Mucosa of rectum (tissue), 2 donors: ENCODE results near the gene TANGO2.

Experiments used
- H3K27ac ChIP-seq, 2 donors: one replicate each; pipeline ENCODE4 v1.7.0; 2013; ENCODE audit warnings: inconsistent platforms in 2 of 2, low read depth in 2 of 2, low read length in 2 of 2
- H3K27me3 ChIP-seq, 2 donors: one replicate each; pipeline ENCODE4 v1.7.0; 2013; ENCODE audit warnings: low read length in 2 of 2; ENCODE audit not compliant: control insufficient read depth in 2 of 2, insufficient read depth in 2 of 2
- H3K36me3 ChIP-seq, 2 donors: one replicate each; pipeline ENCODE4 v1.7.0; 2013; ENCODE audit warnings: low read length in 2 of 2; ENCODE audit not compliant: control insufficient read depth in 2 of 2, insufficient read depth in 2 of 2
- H3K4me1 ChIP-seq, 2 donors: one replicate each; pipeline ENCODE4 v1.7.0; 2013; ENCODE audit warnings: low read length in 2 of 2, mild to moderate bottlenecking in 1 of 2; ENCODE audit not compliant: control insufficient read depth in 2 of 2, insufficient read depth in 2 of 2
- H3K4me3 ChIP-seq, 2 donors: one replicate each; pipeline ENCODE4 v1.7.0; 2013; ENCODE audit warnings: low read length in 2 of 2
- H3K9ac ChIP-seq, 2 donors: one replicate each; pipeline ENCODE4 v1.7.0; 2013; ENCODE audit warnings: low read length in 2 of 2, low read depth in 1 of 2, mild to moderate bottlenecking in 1 of 2
- H3K9me3 ChIP-seq, 2 donors: one replicate each; pipeline ENCODE4 v1.7.0; 2013; ENCODE audit warnings: low read length in 2 of 2; ENCODE audit not compliant: control insufficient read depth in 2 of 2
- donor health status: healthy.
- donor health status: Normal muscosa, but diverticular disease.

Gene TANGO2

GRCh38 chr22:20058989-20059770 is 38.3 kb downstream of the TANGO2 start:
- H3K9ac ChIP-seq: no peak overlapping the region
- H3K27ac ChIP-seq: no peak overlapping the region
- no peaks in the 10 kb centered on the region for H3K27me3 ChIP-seq
- no peaks in the 10 kb centered on the region for H3K4me1 ChIP-seq
- no peak overlapping the region for H3K4me3 ChIP-seq
- peaks cover 30 to 51% of the 10 kb centered on the region in 2 donors for H3K36me3 ChIP-seq
- H3K9me3 ChIP-seq: no peaks in the 10 kb centered on the region

DNA sequence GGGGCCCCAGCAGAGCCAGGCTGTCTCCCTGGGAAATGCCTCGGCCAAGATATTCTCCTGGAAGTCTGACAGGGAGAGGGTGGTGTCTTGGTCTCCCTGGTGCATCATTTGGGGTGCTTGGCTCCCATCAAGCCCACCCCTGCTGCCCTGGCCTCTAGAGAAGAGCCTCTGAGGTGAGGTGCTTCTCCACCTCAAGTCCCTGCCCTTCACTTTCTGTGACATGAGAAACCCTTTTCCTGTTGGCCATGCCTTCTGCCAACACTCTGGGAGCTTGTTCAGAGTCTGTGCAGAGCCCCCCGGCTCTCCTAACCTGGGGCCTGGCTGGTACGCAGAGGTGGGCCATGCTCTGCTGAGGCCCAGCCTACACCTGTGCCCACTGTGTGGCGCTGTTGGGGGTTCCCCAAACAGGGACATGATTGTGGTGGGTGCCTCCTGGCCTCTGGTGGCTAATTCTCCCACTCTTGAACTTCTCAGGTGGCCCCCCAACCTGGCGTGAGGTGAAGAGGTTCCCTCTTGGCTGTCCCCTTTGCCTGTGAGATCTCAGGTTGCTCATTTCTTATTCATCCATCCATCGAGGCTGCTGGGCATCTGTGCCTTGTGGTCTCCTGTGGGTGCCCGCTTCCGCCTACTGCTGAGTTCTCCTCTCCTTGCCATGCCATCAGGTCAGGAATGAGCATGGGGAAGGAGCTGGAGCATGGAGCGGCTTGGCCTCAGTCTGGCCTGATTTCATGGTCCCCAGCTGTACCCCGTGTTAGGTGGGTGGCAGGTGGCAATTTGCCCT is 40.0 kb downstream of the TANGO2 start:
- no peak overlapping the region for H3K27ac ChIP-seq
- no peaks in the 10 kb centered on the region for H3K9me3 ChIP-seq
- H3K4me3 ChIP-seq: no peak overlapping the region
- no peaks in the 10 kb centered on the region for H3K27me3 ChIP-seq
- no peaks in the 10 kb centered on the region for H3K4me1 ChIP-seq
- no peak overlapping the region for H3K9ac ChIP-seq
- peaks cover 32 to 54% of the 10 kb centered on the region in 2 donors for H3K36me3 ChIP-seq

GRCh38 chr22:20061481-20061861 is 40.6 kb downstream of the TANGO2 start:
- Histone ChIP-seq H3K27me3 (no peaks in the 10 kb centered on the region), H3K4me3 (no peak overlapping the region), H3K27ac (no peak overlapping the region), H3K9me3 (no peaks in the 10 kb centered on the region), H3K9ac (no peak overlapping the region), H3K36me3 (peaks cover 29 to 51% of the 10 kb centered on the region in 2 donors), H3K4me1 (no peaks in the 10 kb centered on the region)

GRCh38 chr22:20062043-20062765 is 41.3 kb downstream of the TANGO2 start:
- Histone ChIP-seq H3K9me3 (no peaks in the 10 kb centered on the region), H3K27me3 (no peaks in the 10 kb centered on the region), H3K4me1 (no peaks in the 10 kb centered on the region), H3K9ac (no peak overlapping the region), H3K27ac (no peak overlapping the region), H3K4me3 (no peak overlapping the region), H3K36me3 (peaks cover 24 to 46% of the 10 kb centered on the region in 2 donors)

GRCh38 chr22:20062766-20063083 is 41.8 kb downstream of the TANGO2 start:
- H3K9ac ChIP-seq: no peak overlapping the region
- H3K4me1 ChIP-seq: no peaks in the 10 kb centered on the region
- H3K9me3 ChIP-seq: no peaks in the 10 kb centered on the region
- no peak overlapping the region for H3K4me3 ChIP-seq
- H3K27ac ChIP-seq: no peak overlapping the region
- H3K27me3 ChIP-seq: no peaks in the 10 kb centered on the region
- peaks cover 21 to 41% of the 10 kb centered on the region in 2 donors for H3K36me3 ChIP-seq

- H3K27me3 ChIP-seq: no peaks in the 10 kb centered on the region
- peaks cover 21 to 36% of the 10 kb centered on the region in 2 donors for H3K36me3 ChIP-seq
- H3K9ac ChIP-seq: no peak overlapping the region
- no peaks in the 10 kb centered on the region for H3K4me1 ChIP-seq
- no peak overlapping the region for H3K27ac ChIP-seq
- no peak overlapping the region for H3K4me3 ChIP-seq
- H3K9me3 ChIP-seq: no peaks in the 10 kb centered on the region
Observed at GRCh38 chr22:20063271-20064139, 42.6 kb downstream of the TANGO2 start.

GRCh38 chr22:20064140-20064480 is 43.2 kb downstream of the TANGO2 start:
- Histone ChIP-seq H3K36me3 (peaks cover 21 to 30% of the 10 kb centered on the region in 2 donors), H3K27ac (no peak overlapping the region), H3K4me3 (no peak overlapping the region), H3K4me1 (no peaks in the 10 kb centered on the region), H3K27me3 (no peaks in the 10 kb centered on the region), H3K9ac (no peak overlapping the region), H3K9me3 (no peaks in the 10 kb centered on the region)

DNA sequence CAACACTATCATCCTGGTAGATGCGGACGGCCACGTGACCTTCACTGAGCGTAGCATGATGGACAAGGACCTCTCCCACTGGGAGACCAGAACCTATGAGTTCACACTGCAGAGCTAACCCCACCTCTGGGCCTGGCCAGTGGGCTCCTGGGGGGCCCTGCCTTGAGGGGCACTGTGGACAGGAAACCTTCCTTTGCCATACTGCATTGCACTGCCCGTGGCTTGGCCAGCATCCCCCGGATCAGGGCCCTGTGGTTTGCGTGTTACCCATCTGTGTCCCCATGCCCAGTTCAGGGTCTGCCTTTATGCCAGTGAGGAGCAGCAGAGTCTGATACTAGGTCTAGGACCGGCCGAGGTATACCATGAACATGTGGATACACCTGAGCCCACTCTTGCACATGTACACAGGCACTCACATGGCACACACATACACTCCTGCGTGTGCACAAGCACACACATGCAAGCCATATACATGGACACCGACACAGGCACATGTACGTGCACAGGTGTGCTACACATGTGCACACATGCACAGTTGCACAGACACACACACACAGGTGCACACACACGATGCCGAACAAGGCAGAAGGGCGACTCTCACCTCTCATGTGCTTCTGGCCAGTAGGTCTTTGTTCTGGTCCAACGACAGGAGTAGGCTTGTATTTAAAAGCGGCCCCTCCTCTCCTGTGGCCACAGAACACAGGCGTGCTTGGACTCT is 43.8 kb downstream of the TANGO2 start:
- H3K4me1 ChIP-seq: no peaks in the 10 kb centered on the region
- no peaks in the 10 kb centered on the region for H3K9me3 ChIP-seq
- no peak overlapping the region for H3K9ac ChIP-seq
- no peaks in the 10 kb centered on the region for H3K27me3 ChIP-seq
- no peak overlapping the region for H3K27ac ChIP-seq
- H3K36me3 ChIP-seq: peaks cover 21 to 29% of the 10 kb centered on the region in 2 donors
- H3K4me3 ChIP-seq: no peak overlapping the region

- H3K4me3 ChIP-seq: no peak overlapping the region
Observed at GRCh38 chr22:20065896-20066616, 45.1 kb downstream of the TANGO2 start.

More at GRCh38 chr22:20065896-20066616, 45.1 kb downstream of the TANGO2 start:
- H3K9ac ChIP-seq: no peak overlapping the region
- H3K36me3 ChIP-seq: peaks cover 21 to 27% of the 10 kb centered on the region in 2 donors
- no peak overlapping the region for H3K27ac ChIP-seq
- H3K27me3 ChIP-seq: no peaks in the 10 kb centered on the region
- no peaks in the 10 kb centered on the region for H3K4me1 ChIP-seq
- no peaks in the 10 kb centered on the region for H3K9me3 ChIP-seq
